Osteoblast (primary cell): ENCODE results near the gene TCF4. TPM values are rescaled to one million over a fixed set of nuclear protein-coding genes. Genes with fewer than 3 reads are reported as not detected.

ENCODE experiments used
- DNase-seq: peaks from one replicate; pipeline ENCODE4 v3.0.0; 2011; ENCODE audit warnings: low spot score, mixed read lengths; ENCODE audit not compliant: insufficient read length; ENCODE audit errors: missing footprints
- H2AFZ ChIP-seq: 2 replicates; pipeline ENCODE4 v1.6.0; 2011; ENCODE audit warnings: mild to moderate bottlenecking, low read length
- H3K27ac ChIP-seq: 2 replicates; pipeline ENCODE4 v1.5.1; 2011; ENCODE audit warnings: mild to moderate bottlenecking, low read depth, low read length, moderate library complexity
- H3K27me3 ChIP-seq: 2 replicates; pipeline ENCODE4 v1.6.0; 2012; ENCODE audit warnings: mild to moderate bottlenecking, control low read depth, inconsistent platforms, low read length, moderate library complexity; ENCODE audit not compliant: insufficient read depth
- H3K36me3 ChIP-seq: 2 replicates; pipeline ENCODE4 v1.5.1; 2011; ENCODE audit warnings: mild to moderate bottlenecking, low read length, control low read depth, moderate library complexity; ENCODE audit not compliant: insufficient read depth
- H3K4me1 ChIP-seq: 2 replicates; pipeline ENCODE4 v1.5.1; 2011; ENCODE audit warnings: mild to moderate bottlenecking, low read length, control low read depth, moderate library complexity; ENCODE audit not compliant: insufficient read depth
- H3K4me2 ChIP-seq: 2 replicates; pipeline ENCODE4 v1.6.0; 2011; ENCODE audit warnings: mild to moderate bottlenecking, low read length; ENCODE audit not compliant: insufficient read depth
- H3K4me3 ChIP-seq: fragments of 200-600 bp; sonication (generic); 3 replicates; pipeline ENCODE4 v1.5.1; 2012; ENCODE audit warnings: mild to moderate bottlenecking, low read length, inconsistent platforms; ENCODE audit not compliant: insufficient read depth
- H3K79me2 ChIP-seq: 2 replicates; pipeline ENCODE4 v1.6.0; 2012; ENCODE audit warnings: mild to moderate bottlenecking, low read length, control low read depth, inconsistent platforms; ENCODE audit not compliant: insufficient read depth
- H3K9me3 ChIP-seq: 2 replicates; pipeline ENCODE4 v1.5.1; 2011; ENCODE audit warnings: low read depth, low read length, control low read depth
- H4K20me1 ChIP-seq: 2 replicates; pipeline ENCODE4 v1.6.0; 2012; ENCODE audit warnings: mild to moderate bottlenecking, low read length, control low read depth; ENCODE audit not compliant: insufficient read depth
- total RNA-seq: library from RNA; depleted of rRNA; stranded (reverse); fragments of >200 nt; gene quantifications from 2 replicates; pipeline ENCODE4 v1.2.3, GENCODE V29; 2012
- TF ChIP-seq, protein P1 (sequence below): IDR thresholded peaks from 2 replicates; pipeline ENCODE4 v1.5.1; 2011; ENCODE audit warnings: mild to moderate bottlenecking, low read depth, low read length, moderate library complexity; ENCODE audit errors: extremely low read depth

The TCF4 gene
- total RNA-seq, 1 donor, result 87.2 TPM

GRCh38 chr18:55349685-55350084, 238.3 kb downstream of the TCF4 start:
- Histone ChIP-seq H3K27ac (no peak overlapping the region), H3K79me2 (no peaks in the 10 kb centered on the region), H3K4me1 (peaks cover 13% of the 10 kb centered on the region), H3K9me3 (no peaks in the 10 kb centered on the region), H3K27me3 (no peaks in the 10 kb centered on the region), H3K36me3 (no peaks in the 10 kb centered on the region), H2AFZ (no peak overlapping the region), H3K4me2 (no peak overlapping the region), H3K4me3 (no peak overlapping the region), H4K20me1 (no peaks in the 10 kb centered on the region)
- TF ChIP-seq, protein P1, sequence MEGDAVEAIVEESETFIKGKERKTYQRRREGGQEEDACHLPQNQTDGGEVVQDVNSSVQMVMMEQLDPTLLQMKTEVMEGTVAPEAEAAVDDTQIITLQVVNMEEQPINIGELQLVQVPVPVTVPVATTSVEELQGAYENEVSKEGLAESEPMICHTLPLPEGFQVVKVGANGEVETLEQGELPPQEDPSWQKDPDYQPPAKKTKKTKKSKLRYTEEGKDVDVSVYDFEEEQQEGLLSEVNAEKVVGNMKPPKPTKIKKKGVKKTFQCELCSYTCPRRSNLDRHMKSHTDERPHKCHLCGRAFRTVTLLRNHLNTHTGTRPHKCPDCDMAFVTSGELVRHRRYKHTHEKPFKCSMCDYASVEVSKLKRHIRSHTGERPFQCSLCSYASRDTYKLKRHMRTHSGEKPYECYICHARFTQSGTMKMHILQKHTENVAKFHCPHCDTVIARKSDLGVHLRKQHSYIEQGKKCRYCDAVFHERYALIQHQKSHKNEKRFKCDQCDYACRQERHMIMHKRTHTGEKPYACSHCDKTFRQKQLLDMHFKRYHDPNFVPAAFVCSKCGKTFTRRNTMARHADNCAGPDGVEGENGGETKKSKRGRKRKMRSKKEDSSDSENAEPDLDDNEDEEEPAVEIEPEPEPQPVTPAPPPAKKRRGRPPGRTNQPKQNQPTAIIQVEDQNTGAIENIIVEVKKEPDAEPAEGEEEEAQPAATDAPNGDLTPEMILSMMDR, result no peak
- DNase-seq, result no peak

- no peak for DNase-seq
- Histone ChIP-seq H3K36me3 (no peaks in the 10 kb centered on the region), H3K79me2 (no peaks in the 10 kb centered on the region), H3K9me3 (no peaks in the 10 kb centered on the region), H2AFZ (no peak overlapping the region), H3K4me2 (no peak overlapping the region), H4K20me1 (no peaks in the 10 kb centered on the region), H3K27me3 (no peaks in the 10 kb centered on the region), H3K4me3 (no peak overlapping the region), H3K4me1 (peaks cover 9% of the 10 kb centered on the region), H3K27ac (no peak overlapping the region)
- TF ChIP-seq, protein P1, result no peak
Observed at GRCh38 chr18:55346961-55347740, 240.8 kb downstream of the TCF4 start.

DNA sequence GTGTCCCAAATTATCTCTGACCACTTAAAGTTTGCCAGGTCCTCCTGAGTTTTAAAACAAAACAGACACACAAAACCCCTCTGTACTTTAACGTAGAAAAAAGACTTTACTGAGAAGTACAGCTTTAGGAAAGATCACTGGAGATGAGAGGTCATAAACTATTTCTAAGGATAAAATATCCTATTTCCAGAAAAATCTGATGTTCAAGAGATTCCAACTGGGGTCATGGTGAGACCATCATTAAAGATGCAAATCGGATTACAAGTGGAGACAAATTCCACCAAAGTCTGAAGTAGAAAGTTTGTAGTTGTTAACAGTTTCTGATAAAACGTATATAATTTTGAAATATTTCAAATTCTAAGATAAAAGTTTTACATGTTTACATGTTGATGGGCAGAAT, 241.6 kb downstream of the TCF4 start:
- H2AFZ ChIP-seq, result no peak overlapping the region
- no peaks in the 10 kb centered on the region for H3K9me3 ChIP-seq
- H3K4me1 ChIP-seq, result peaks cover 8% of the 10 kb centered on the region
- DNase-seq, result no peak
- H3K4me3 ChIP-seq, result no peak overlapping the region
- H3K27me3 ChIP-seq, result no peaks in the 10 kb centered on the region
- TF ChIP-seq, protein P1, result no peak
- no peaks in the 10 kb centered on the region for H3K36me3 ChIP-seq
- H3K27ac ChIP-seq, result no peak overlapping the region
- no peaks in the 10 kb centered on the region for H3K79me2 ChIP-seq
- no peaks in the 10 kb centered on the region for H4K20me1 ChIP-seq
- no peak overlapping the region for H3K4me2 ChIP-seq

DNA sequence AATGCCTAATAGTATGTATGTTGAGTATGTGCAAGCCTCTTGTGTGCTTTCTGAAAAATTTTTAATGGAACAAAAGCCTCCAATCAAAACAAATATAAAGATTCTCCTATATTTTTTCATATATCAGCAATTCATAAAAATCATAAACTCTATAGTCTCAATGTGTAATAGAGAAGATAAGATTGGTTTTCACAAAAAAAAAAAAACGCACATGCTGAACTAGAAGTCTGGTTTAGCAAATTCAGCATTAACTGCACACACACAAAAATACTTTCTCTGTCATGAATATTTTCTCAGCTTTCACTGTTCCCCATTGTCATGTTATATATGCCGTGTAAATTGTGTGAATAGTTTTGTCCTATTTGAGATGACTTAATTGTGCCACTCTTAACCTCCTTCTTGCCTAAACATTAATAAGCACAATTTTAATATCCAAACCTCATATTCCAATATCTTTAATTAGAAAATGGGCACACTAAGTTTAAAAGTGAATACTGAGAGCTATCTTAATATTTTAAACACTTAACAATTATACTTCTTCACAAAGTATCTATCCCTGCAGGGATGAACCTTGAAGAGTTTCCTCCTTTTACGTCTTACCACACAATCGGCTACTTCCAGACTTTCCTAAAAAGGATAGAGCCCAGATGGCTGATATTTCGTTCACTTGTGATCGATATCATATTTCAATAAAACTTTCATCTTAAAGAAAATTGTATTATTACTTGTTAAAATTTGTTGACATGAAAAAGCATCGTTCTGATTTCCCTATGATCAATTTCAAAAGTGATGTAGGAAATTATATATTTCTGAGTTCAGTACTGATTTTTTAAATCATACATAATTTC, 242.7 kb downstream of the TCF4 start:
- Histone ChIP-seq H3K27ac (no peak overlapping the region), H3K4me1 (no peaks in the 10 kb centered on the region), H3K9me3 (no peaks in the 10 kb centered on the region), H3K79me2 (no peaks in the 10 kb centered on the region), H3K4me2 (no peak overlapping the region), H3K27me3 (no peaks in the 10 kb centered on the region), H3K36me3 (no peaks in the 10 kb centered on the region), H2AFZ (no peak overlapping the region), H4K20me1 (no peaks in the 10 kb centered on the region), H3K4me3 (no peak overlapping the region)
- DNase-seq, result no peak
- TF ChIP-seq, protein P1, result no peak
